H4 (cell line): ENCODE results near the gene SPDL1. TPM values are rescaled to one million over a fixed set of nuclear protein-coding genes. Genes with fewer than 3 reads are reported as not detected.

ENCODE experiments used
- DNase-seq: peaks from one replicate; pipeline ENCODE4 v3.0.0-alpha.2; 2015; ENCODE audit warnings: low spot score
- total RNA-seq: library from RNA; depleted of rRNA; stranded (reverse); fragments of >200 nt; shearing (Covaris generic); gene quantifications from 2 replicates; pipeline ENCODE4 v1.2.3, GENCODE V29; 2014; rRNA removed

SPDL1 gene
- total RNA-seq, result 33.0 and 34.1 TPM in 2 replicates

- DNase-seq, result peak; percentile 93
Measured at GRCh38 chr5:169583424-169584220, at the start of gene SPDL1. TSS of gene SPDL1 (plus strand) at chr5:169583773. CDS start at chr5:169588417, 4,644 bp downstream.

DNA sequence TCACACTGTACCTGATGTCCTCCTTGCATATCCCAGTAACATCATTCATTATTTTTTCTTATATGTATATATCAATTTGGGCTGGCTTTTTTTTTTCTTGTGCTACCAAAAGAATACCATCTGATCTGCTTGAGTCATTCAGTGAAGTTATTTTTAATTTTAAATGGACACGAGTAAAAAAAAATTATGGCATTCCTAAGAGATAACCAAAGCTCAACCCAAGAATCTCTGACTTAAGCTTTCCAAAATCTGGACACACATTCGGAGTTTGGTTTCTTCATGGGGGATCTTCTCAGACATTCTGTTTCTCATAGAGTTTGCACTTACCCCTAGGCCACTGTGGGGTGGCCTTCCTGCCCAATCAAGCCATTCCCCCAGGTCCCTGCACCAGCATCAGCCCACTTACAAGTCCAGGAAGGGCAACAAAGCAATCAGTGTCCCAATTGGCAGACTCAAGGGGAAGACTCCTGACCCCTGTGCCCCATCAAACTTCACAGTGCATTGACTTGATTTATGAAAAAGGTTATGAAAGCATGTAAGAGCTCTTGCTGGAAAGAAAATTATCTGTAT, 49.2 kb upstream of the SPDL1 start:
- no peak for DNase-seq

DNA sequence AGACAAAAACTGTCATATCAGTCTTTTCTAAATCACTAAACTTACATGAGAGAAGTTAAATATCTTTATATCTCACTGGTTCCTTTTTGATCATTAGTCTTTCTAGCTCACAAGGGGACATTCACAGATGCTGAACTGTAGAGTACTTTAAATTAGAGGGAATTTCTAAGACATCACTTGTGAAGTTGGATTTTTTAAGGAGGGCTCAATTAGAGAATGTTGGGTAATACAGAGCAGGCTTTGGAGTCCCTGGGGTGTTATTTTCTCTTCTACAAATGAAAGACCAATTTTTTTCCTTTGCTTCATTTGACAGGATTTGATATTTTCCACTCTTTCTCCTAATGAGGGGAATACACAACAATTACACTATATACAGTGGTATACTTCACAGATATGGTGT, 48.6 kb upstream of the SPDL1 start:
- no peak for DNase-seq

DNA sequence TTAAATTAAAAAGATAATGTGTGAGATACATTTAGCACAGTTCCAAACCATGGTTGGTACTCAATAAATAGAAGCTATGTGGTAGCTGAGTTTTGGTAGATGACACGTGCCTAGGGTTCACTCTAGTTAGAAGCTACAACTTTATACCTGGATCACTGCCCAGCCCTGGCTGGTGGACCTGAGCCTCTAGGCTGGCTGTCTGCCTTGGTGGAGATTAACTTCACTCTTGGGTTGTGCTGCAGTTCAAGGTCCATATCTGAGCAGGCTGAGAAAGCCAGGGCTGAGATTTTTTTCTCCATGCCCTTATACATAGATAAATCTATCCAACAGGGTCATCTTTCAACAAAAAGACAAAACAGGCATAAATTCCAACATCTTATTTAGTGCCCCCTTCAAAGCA, 44.6 kb upstream of the SPDL1 start:
- DNase-seq, result no peak

GRCh38 chr5:169542811-169543210, 40.8 kb upstream of the SPDL1 start:
- no peak for DNase-seq

DNA sequence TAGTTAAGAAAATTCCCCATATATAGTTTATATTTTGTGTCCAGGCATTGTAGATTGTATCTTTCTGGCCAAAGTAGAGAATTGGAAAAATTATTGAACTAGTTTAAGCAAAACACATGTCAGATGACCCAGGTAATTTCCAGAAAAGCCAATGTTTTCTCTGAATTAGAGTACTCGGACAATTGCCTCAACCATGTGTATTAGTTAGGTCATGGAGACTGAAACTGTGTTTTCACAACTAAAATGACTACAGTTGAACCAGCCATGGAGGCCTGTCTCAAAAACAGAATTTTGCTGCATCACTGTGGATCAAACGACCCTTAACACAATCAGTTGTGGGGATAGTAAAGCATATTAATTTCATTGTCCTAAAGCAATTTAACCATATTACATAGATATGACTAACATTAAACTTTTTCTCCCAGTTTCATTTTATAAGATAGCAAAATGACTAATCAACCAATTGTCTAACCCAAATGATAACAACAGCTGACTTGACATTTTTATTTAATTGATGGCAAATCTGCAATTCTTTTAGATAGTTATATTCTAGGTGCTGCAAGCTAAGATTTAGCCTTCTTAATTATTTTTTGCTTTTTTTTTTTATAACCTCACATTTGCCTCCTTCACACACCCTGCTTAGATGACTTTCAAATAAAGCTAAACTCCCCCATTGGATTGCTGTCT, 39.2 kb upstream of the SPDL1 start:
- DNase-seq, result no peak

DNA sequence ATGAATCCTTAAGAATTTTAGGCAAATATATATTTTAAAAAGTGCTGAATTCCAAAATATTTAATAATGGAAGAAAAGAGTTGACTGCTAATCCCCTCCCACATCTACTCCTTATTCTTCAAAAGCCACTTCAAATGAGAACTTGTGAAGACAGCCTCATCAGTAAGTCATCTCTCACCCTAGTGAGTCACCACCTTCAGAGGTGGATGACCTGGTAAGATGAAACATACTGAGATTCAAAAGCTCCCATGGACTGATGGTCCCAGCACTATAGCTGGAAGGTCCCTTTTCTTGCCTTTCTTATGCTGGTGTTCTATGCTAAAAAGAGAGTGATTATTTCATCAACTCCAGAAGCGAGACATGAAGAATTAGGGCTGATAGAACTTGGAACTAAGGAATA, 37.8 kb upstream of the SPDL1 start:
- DNase-seq, result no peak

DNA sequence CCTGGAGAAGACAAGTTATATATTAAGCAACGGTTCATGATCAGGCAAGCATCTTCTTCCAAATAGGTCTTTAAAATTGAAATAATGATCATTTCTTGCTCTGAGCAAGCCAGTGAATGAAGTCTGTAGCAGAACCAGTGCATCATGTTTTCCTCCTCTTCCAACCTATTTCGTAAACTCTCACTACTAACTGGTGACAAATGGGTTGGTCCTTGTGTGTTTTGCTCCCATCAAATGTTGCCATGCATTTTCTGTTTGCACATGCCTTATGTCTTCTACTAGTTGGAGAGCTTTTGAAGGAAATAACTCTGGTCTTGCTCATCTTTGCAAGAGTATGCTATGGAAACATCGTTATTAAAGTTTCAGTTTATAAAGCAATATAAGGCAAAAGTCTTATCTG, 37.2 kb upstream of the SPDL1 start:
- DNase-seq, result no peak

GRCh38 chr5:169547508-169547907, 36.1 kb upstream of the SPDL1 start:
- DNase-seq, result peak; percentile 31

DNA sequence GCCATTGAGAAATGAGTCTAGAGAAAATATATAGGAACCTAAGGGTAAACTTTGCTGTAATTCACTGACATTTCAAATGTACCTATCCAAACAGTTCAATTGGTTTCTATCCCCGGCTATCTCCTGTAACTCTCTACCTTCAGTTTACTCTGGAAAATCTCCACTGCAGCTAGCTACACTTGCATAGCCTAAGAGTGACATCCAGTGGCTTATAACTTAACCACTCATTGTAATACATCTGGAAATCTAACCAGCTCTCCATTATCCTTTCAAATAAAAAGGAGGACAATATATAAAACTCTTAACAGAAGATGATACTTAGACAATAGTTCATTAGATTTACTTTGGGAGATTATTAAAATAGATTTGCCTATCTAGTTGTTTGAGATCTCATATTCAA, 35.3 kb upstream of the SPDL1 start:
- peak; percentile 60 for DNase-seq

- DNase-seq, result no peak
Measured at GRCh38 chr5:169549453-169550100, 34.0 kb upstream of the SPDL1 start.

GRCh38 chr5:169550227-169550626, 33.3 kb upstream of the SPDL1 start:
- DNase-seq, result no peak

GRCh38 chr5:169551146-169551545, 32.4 kb upstream of the SPDL1 start:
- DNase-seq, result no peak

- no peak for DNase-seq
Measured at GRCh38 chr5:169551696-169552095, 31.9 kb upstream of the SPDL1 start.

GRCh38 chr5:169554251-169554650, 29.3 kb upstream of the SPDL1 start:
- DNase-seq, result no peak

DNA sequence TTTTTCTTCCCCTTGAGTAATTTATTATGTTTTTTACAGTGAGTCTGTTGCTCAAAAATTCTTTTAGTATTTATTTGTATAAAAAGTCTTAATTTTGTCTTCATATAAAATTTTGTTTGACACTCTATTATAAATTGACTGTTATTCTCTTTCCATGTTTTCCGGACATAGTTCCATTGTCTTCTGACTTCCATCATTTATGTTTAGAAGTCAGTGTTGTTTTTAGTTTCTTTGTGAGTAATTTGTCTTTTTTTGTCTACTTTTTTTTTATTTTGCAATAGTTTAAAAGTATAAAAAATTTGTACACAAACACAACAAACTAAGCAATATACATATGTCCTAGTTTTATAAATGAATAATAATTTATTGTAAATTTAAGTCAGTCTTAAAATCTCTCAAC, 25.7 kb upstream of the SPDL1 start:
- DNase-seq, result no peak

DNA sequence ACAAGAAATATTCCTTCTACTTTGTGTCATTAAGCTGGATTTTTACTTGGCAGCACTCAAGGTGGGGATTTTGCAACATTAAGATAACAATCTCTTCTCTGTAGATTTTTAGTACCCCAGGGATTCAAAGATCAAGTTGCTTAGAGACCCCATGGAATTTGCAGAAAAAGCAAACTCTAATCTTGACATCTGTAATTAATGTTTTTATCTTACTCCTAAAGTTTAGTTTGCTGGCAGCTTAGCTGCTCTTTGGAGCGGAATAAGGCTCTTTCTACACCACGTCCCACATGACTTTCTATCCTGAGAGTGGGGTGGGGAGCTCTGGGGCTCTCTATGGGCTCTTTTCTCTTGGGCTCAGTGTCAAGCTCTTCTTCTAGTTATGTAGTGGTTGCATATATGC, 21.7 kb upstream of the SPDL1 start:
- DNase-seq, result no peak

- no peak for DNase-seq
Measured at GRCh38 chr5:169563369-169563768, 20.2 kb upstream of the SPDL1 start.

GRCh38 chr5:169566202-169566601, 17.4 kb upstream of the SPDL1 start:
- no peak for DNase-seq

- peak; percentile 9 for DNase-seq
Measured at GRCh38 chr5:169567079-169567478, 16.5 kb upstream of the SPDL1 start.

- no peak for DNase-seq
Measured at GRCh38 chr5:169569513-169569912, 14.1 kb upstream of the SPDL1 start.

GRCh38 chr5:169571355-169571754, 12.2 kb upstream of the SPDL1 start:
- no peak for DNase-seq
